ENCODE data around the gene KIT.

Gene KIT

DNA sequence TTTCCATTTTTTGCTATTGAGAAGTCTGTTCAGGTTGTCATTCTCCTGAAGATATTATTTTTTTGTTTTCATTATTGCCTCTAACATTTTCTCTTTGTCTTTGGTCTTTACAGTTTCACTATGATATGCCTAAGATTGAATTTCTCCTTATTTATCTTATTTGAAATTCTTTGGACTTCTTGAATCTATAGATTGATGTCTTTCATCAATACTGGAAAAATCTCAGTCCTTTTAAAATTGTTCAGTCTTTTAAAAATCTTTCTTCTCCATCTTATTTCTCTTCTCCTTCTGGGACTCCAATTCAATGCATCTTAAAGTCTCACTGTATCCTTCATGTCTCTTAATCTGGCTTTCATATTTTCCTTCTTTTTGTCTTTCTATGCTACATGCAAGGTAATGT is 86.7 kb downstream of the KIT start:
- TF ChIP-seq POLR2AphosphoS5 (IDR thresholded peaks at IDR 0.05; ENCODE audit: borderline replicate concordance, low read depth, low read length) (no peak), EZH2 (IDR thresholded peaks at IDR 0.05) (no peak), FOXP2 (optimal IDR thresholded peaks at IDR 0.05; ENCODE audit: control extremely low read depth, extremely low read length, insufficient read depth) (no peak)

GRCh38 chr4:54745031-54745770 is 87.4 kb downstream of the KIT start:
- H3K36me3 ChIP-seq (ENCODE audit: insufficient read depth, low read length), result peaks cover 11% of the 10 kb centered on the region; the same call in 1 of the 2 replicates
- no peak for TF ChIP-seq FOXP2 (optimal IDR thresholded peaks at IDR 0.05; ENCODE audit: control extremely low read depth, extremely low read length, insufficient read depth)
- TF ChIP-seq EZH2 (IDR thresholded peaks at IDR 0.05), result no peak
- TF ChIP-seq POLR2AphosphoS5 (IDR thresholded peaks at IDR 0.05; ENCODE audit: borderline replicate concordance, low read depth, low read length), result no peak
- H3K9ac ChIP-seq (ENCODE audit: insufficient read length), result no peak overlapping the region
- no peak for DNase-seq (ENCODE audit: low read depth, low spot score)
- H3K4me3 ChIP-seq, result no peak overlapping the region
- H3K27ac ChIP-seq, result no peak overlapping the region
- H3K9me3 ChIP-seq (ENCODE audit: low read depth, low read length), result no peaks in the 10 kb centered on the region

More for the DNA sequence above, 86.7 kb downstream of the KIT start:
- peaks cover 18% of the 10 kb centered on the region; the same call in 1 of the 2 replicates for H3K36me3 ChIP-seq (ENCODE audit: insufficient read depth, low read length)
- H3K9ac ChIP-seq (ENCODE audit: insufficient read length), result no peak overlapping the region
- H3K9me3 ChIP-seq (ENCODE audit: low read depth, low read length), result no peaks in the 10 kb centered on the region
- H3K27ac ChIP-seq, result no peak overlapping the region
- no peak overlapping the region for H3K4me3 ChIP-seq
- no peak for DNase-seq (ENCODE audit: low read depth, low spot score)

DNA sequence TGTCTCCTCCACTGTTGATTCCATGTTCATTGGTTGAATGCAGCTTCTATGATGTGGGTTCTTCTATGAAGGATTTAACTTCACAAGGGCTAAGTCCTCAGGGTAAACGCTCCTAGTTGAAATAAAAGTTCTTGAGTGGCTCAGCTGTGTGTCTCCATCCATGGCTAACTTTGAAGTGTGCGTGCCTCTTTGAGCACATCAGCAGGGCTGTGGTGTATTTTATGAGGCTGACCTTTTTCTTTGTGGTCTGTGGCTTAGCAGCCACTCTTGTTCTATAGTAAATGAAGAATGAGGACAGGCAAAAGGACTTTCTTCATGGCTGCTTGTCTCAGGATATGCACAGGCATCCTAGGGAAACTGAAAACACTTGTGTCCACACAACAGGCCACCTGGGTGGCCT is 88.5 kb downstream of the KIT start:
- Histone ChIP-seq H3K36me3 (ENCODE audit: insufficient read depth, low read length) (peaks cover 6% of the 10 kb centered on the region; the same call in 1 of the 2 replicates), H3K9me3 (ENCODE audit: low read depth, low read length) (no peaks in the 10 kb centered on the region), H3K4me3 (no peak overlapping the region), H3K9ac (ENCODE audit: insufficient read length) (no peak overlapping the region), H3K27ac (no peak overlapping the region)
- no peak for DNase-seq (ENCODE audit: low read depth, low spot score)
- TF ChIP-seq EZH2 (IDR thresholded peaks at IDR 0.05), result no peak
- no peak for TF ChIP-seq FOXP2 (optimal IDR thresholded peaks at IDR 0.05; ENCODE audit: control extremely low read depth, extremely low read length, insufficient read depth)

- no peak for TF ChIP-seq EZH2 (IDR thresholded peaks at IDR 0.05)
- no peak for TF ChIP-seq POLR2AphosphoS5 (IDR thresholded peaks at IDR 0.05; ENCODE audit: borderline replicate concordance, low read depth, low read length)
- no peak for TF ChIP-seq FOXP2 (optimal IDR thresholded peaks at IDR 0.05; ENCODE audit: control extremely low read depth, extremely low read length, insufficient read depth)
- DNase-seq (ENCODE audit: low read depth, low spot score), result no peak
- Histone ChIP-seq H3K9ac (ENCODE audit: insufficient read length) (no peak overlapping the region), H3K4me3 (no peak overlapping the region), H3K27ac (no peak overlapping the region), H3K36me3 (ENCODE audit: insufficient read depth, low read length) (0 out of 2 replicates have a peak, but pooled peaks cover 3% of the 10 kb centered on the region), H3K9me3 (ENCODE audit: low read depth, low read length) (no peaks in the 10 kb centered on the region)
These were observed 92.6 kb downstream of the KIT start for GRCh38 chr4:54750341-54750740.

DNA sequence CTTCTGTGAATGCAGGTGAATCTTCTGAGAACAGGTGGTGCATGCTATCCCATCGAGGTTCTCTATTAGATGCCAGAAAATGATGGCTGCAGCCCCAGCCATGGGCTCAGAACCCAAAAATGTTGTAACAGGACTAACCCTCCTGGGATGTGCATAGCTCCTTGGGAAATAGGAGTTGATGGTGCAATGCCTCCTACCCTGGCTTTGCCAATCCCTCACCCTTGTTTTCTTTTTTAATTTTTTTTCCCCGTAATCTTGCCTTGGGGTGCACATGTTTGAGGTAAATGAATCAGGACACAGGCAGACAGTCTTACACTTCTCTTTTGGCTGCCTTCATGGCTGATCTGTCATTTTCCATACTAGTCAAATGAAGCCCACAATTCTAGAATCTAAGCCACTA is 96.6 kb downstream of the KIT start:
- TF ChIP-seq POLR2AphosphoS5 (IDR thresholded peaks at IDR 0.05; ENCODE audit: borderline replicate concordance, low read depth, low read length) (no peak), FOXP2 (optimal IDR thresholded peaks at IDR 0.05; ENCODE audit: control extremely low read depth, extremely low read length, insufficient read depth) (no peak), EZH2 (IDR thresholded peaks at IDR 0.05) (no peak)

GRCh38 chr4:54764476-54764875 is 106.7 kb downstream of the KIT start:
- TF ChIP-seq EZH2 (IDR thresholded peaks at IDR 0.05) (no peak), FOXP2 (optimal IDR thresholded peaks at IDR 0.05; ENCODE audit: control extremely low read depth, extremely low read length, insufficient read depth) (no peak), POLR2AphosphoS5 (IDR thresholded peaks at IDR 0.05; ENCODE audit: borderline replicate concordance, low read depth, low read length) (no peak)
- H3K9me3 ChIP-seq (ENCODE audit: low read depth, low read length), result no peaks in the 10 kb centered on the region
- no peak overlapping the region for H3K27ac ChIP-seq
- no peak overlapping the region for H3K4me3 ChIP-seq
- no peaks in the 10 kb centered on the region for H3K36me3 ChIP-seq (ENCODE audit: insufficient read depth, low read length)
- H3K9ac ChIP-seq (ENCODE audit: insufficient read length), result no peak overlapping the region
- DNase-seq (ENCODE audit: low read depth, low spot score), result no peak

More for the DNA sequence above, 96.6 kb downstream of the KIT start:
- H3K9me3 ChIP-seq (ENCODE audit: low read depth, low read length), result no peaks in the 10 kb centered on the region
- no peak overlapping the region for H3K9ac ChIP-seq (ENCODE audit: insufficient read length)
- DNase-seq (ENCODE audit: low read depth, low spot score), result no peak
- H3K27ac ChIP-seq, result no peak overlapping the region
- no peak overlapping the region for H3K4me3 ChIP-seq
- H3K36me3 ChIP-seq (ENCODE audit: insufficient read depth, low read length), result no peaks in the 10 kb centered on the region

DNA sequence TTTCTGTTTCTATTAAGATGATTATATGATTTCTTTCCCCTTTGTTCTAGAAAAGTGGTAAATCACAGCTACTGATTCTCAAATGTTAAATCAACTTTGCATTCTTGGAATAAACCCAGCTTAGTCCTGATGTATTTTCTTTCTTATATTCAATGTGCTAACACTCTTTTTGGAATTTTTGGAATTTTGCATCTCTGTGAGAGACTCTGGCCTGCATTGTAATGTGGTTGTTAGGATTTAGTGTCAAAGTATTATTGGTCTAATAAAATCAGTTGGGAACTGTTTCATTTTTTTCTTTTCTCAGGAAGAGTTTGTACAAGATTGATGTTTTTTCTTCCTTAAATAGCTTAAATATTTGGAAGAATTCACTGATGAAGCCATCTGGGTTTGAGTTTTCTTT is 109.6 kb downstream of the KIT start:
- no peaks in the 10 kb centered on the region for H3K36me3 ChIP-seq (ENCODE audit: insufficient read depth, low read length)
- DNase-seq (ENCODE audit: low read depth, low spot score), result no peak

GRCh38 chr4:54773022-54773421 is 115.3 kb downstream of the KIT start:
- TF ChIP-seq EZH2 (IDR thresholded peaks at IDR 0.05) (no peak), POLR2AphosphoS5 (IDR thresholded peaks at IDR 0.05; ENCODE audit: borderline replicate concordance, low read depth, low read length) (no peak), FOXP2 (optimal IDR thresholded peaks at IDR 0.05; ENCODE audit: control extremely low read depth, extremely low read length, insufficient read depth) (no peak)
- no peak for DNase-seq (ENCODE audit: low read depth, low spot score)
- no peak overlapping the region for H3K27ac ChIP-seq

More for the DNA sequence above, 109.6 kb downstream of the KIT start:
- H3K9ac ChIP-seq (ENCODE audit: insufficient read length), result no peak overlapping the region
- TF ChIP-seq FOXP2 (optimal IDR thresholded peaks at IDR 0.05; ENCODE audit: control extremely low read depth, extremely low read length, insufficient read depth) (no peak), POLR2AphosphoS5 (IDR thresholded peaks at IDR 0.05; ENCODE audit: borderline replicate concordance, low read depth, low read length) (no peak), EZH2 (IDR thresholded peaks at IDR 0.05) (no peak)
- no peak overlapping the region for H3K27ac ChIP-seq
- no peaks in the 10 kb centered on the region for H3K9me3 ChIP-seq (ENCODE audit: low read depth, low read length)
- H3K4me3 ChIP-seq, result no peak overlapping the region

More at GRCh38 chr4:54773022-54773421, 115.3 kb downstream of the KIT start:
- no peak overlapping the region for H3K4me3 ChIP-seq
- H3K9me3 ChIP-seq (ENCODE audit: low read depth, low read length), result no peaks in the 10 kb centered on the region
- H3K9ac ChIP-seq (ENCODE audit: insufficient read length), result no peak overlapping the region
- H3K36me3 ChIP-seq (ENCODE audit: insufficient read depth, low read length), result no peaks in the 10 kb centered on the region
